ENCODE measurements around the gene SPTB.

DNA sequence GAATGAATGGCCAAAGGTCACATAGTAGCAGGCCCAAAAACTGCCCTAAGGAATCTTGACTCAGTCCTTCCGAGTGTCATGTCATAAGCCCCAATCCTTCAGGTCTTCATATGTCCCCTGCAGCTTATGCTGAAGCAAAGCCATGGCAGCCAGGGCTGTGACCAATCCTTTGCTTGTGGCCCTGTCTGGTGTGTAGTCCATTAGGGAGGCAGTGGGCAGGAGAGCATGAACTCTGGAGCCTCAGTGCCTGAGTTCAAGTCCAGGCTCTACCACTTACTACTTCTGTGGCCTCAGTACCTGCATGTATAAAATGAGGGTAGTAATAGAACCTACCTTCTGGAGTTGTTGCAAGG lies 155.2 kb downstream of the SPTB start:
- TF ChIP-seq, protein P1, sequence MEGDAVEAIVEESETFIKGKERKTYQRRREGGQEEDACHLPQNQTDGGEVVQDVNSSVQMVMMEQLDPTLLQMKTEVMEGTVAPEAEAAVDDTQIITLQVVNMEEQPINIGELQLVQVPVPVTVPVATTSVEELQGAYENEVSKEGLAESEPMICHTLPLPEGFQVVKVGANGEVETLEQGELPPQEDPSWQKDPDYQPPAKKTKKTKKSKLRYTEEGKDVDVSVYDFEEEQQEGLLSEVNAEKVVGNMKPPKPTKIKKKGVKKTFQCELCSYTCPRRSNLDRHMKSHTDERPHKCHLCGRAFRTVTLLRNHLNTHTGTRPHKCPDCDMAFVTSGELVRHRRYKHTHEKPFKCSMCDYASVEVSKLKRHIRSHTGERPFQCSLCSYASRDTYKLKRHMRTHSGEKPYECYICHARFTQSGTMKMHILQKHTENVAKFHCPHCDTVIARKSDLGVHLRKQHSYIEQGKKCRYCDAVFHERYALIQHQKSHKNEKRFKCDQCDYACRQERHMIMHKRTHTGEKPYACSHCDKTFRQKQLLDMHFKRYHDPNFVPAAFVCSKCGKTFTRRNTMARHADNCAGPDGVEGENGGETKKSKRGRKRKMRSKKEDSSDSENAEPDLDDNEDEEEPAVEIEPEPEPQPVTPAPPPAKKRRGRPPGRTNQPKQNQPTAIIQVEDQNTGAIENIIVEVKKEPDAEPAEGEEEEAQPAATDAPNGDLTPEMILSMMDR (IDR thresholded peaks at IDR 0.05; ENCODE audit: low read length) = no peak
- TF ChIP-seq EZH2 (optimal IDR thresholded peaks at IDR 0.05; ENCODE audit: low read depth, low read length) = no peak
